ENCODE results near the gene CDK10.
A peak's percentile ranks its signal among the peaks of the same experiment; 100 is the strongest.
"Not testable (repeated sequence)": the region's sequence is repeated elsewhere in the genome, so short reads cannot be mapped to it uniquely, and the experiment has no call there.

The CDK10 gene

DNA sequence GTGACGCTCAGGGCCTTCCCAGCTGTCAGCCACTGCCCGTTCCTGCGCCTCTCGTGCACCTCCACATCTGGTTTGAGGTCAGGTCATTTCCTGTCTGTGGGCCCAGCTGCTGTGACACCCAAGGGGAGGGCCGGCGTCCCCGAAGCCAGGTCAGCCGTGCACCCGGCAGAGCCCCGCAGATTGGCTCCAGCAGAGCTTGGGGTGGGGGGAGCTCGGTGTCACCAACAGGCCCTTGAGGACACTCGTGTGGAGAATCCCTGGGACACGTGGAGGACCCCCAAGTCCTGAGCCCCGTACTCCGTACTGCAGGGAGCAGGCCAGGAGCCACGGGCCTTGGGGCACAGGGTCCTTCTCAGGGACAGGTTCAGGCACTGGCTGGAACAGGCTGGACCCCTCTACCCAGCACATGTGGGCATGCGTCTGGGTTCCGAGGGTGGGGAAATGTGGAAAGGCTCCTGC is 10.2 kb downstream of the CDK10 start:
- no peak for DNase-seq

DNA sequence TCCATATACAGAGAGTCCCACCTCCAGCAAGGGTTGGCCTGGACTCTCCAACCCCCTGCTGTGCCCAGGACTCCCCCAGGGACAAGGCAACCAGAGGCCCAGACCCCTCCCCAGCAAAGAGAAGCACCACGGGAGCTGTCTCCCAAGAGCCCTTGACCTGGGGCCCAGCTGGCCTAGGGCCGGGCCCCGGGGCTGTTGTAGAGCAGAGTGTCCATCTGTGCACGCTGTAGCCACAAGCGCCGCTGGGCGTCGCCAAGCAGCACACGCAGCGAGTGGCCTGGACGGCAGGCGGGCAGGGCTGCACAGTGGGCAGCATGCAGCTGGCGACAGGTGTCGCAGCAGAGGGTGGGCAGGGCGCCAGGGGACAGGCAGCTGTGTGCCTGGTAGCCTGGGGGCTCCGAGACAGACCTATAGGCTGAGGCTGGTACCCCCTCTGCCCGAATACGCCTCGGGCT is 10.7 kb downstream of the CDK10 start:
- no peak for DNase-seq

- DNase-seq = no peak
These were observed 11.3 kb downstream of the CDK10 start for GRCh38 chr16:89697616-89698331.

- DNase-seq = not testable (repeated sequence)
These were observed 12.2 kb downstream of the CDK10 start for GRCh38 chr16:89698717-89699116.

DNA sequence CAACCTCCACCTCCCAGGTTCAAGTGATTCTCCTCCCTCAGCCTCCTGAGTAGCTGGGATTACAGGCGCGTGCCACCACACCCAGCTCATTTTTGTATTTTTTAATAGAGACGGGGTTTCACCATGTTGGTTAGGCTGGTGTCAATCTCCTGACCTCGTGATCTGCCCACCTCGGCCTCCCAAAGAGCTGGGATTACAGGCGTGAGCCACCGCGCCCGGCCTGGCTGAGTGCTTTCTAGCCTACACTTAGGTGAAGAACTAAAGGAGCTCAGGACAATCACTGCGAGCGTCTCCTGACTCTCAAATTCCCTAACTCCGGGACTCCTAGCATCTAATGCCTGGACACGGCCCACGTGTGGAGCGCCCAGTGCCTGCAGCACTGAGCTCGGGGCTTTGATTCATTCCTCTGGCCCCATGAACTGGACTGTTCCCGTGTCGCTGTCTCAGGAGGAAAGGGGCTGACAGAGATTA is 13.2 kb downstream of the CDK10 start:
- not testable (repeated sequence) for DNase-seq

DNA sequence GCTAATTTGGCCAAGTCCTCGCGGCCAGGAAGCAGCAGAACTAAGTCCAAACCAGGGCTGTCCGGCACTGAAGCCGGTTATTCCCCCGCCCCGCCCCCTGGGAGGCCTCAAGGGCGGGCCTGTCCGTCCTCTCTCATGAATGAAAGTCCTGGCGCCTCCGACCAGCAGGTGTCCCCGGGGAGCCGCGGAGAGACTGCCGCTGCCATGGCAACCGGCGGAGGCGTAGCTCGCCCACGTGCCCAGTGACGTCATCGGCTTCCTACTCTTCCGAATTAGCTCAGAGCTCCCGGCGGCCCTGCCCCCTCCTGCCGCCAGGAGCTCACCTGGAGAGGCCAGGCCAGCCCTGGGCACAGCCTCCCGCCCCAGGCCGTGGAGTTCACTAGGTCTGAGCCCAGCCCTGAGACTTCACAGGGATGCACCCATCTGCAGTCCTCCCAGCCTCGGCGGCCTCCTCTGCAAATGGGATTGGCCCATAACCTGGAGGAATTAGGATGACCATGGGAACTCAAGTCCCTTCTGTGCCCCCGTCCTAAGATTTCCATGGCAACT is 13.7 kb downstream of the CDK10 start:
- DNase-seq = peak; percentile 45 to 97 (median 93)

DNA sequence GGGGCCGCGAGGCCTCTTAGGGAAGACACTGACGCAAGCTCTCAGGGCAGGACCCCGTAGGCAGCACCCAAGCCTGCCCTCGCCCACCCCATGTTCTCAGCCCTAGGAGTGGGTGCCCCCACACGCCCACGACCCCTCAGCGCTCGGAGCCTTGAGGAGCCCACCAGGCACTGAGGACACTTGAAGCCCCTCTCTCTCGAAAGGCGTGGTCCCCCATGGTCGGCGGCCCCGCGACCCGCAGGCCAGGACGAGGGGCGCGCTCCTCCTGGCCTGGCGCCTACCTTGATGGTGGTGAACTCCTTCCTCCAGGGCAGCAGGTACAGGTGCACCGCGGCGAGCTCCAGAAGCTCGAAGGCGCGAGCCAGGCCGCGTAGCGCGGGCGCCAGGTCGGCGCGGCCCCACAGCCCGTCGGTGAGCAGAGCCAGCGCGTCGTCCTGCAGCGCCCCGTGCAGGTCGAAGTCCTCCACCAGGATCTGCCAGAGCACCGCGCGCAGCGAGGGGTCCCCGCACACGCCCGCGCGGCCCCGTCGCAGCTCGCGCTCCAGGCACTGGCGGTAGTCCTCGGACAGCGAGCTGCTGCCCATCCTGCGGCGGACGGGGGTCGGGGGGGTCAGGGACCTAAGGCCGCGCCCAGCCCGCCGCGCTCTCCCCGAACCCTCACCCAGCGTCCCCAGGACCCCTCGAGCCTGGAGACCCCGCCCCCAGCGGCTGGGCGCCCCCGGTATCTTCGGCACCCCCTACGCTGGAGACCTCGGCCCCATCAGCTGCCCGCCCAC is 14.3 kb downstream of the CDK10 start:
- DNase-seq = no peak

DNA sequence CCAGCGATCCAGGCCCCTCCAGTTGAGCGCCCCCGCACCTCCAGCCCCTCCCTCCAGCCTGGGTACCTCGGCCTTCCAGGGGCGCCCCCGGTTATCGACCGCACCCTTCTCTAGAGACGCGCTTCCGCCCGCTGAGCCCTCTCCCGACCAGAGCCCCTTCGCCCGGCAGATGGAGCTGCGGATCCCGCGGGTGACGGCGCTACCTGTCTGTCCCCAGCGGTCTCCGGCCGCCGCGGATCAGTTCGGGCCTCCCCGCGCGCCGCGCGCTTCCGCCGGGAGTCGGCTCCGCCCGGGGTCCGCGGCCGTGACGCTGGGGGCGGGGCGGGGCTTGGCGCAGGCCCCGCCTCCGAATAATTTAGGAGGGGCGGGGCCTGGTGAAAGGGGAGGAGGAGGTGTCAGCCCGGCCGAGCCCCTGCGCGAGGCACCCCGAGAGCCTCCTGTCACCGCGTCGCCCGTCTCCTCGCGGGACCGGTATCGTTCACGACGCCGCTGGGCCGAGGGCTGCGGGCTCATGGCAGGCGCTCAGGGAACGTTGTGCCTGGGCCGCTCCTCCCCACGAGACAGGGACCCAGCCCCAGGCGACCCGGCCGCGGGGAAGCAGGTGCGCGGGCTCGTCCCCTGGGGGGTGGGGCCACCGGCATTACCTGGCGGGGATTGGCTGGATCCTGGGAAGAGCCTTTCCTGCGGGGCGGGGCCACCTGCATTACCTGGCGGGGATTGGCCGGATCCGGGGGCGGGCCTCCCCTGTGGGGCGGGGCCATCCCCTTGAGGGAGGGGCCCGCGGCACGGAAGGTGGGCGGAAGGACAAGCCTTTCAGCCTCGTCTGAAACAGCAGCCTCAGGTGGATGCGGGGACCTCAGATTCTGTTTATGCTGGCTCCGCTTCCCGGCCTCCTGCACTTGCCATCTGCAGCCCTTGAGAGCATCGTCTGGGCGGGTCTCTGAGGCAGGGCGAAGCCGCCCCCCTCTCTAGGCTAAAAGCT is 15.2 kb downstream of the CDK10 start, which contains the start of gene SPATA2L:
SPATA2L (minus strand) TSS at position 281 of the 982 bp plus-strand sequence. CDS start 473 bp downstream, outside the sequence.
- peak in 13 of 14 donors; percentile 20 to 94 (median 69) for DNase-seq

GRCh38 chr16:89704281-89704680 is 17.8 kb downstream of the CDK10 start:
- DNase-seq = no peak

DNA sequence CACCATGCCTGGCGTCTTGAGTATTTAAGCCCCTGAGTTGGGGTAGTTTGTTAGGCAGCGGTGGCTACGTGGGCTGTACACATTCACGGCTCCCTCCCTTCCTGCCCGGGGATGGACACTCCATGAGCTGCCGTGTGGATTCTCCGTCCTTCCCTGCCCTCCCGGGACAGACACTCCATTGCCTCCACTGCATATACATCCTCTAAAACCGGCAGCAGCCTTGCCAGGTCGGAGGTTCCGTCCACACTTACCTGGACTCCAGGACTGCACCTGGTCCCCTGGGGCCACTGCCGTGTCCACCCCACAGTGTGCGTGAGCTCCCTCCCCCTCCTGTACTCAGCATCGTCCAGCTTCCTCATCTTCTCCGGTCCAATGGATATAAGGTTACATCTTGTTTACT is 18.5 kb downstream of the CDK10 start:
- no peak for DNase-seq

GRCh38 chr16:89706518-89707260 is 20.2 kb downstream of the CDK10 start:
- DNase-seq = no peak

- no peak for DNase-seq
These were observed 21.2 kb downstream of the CDK10 start for GRCh38 chr16:89707695-89708094.

DNA sequence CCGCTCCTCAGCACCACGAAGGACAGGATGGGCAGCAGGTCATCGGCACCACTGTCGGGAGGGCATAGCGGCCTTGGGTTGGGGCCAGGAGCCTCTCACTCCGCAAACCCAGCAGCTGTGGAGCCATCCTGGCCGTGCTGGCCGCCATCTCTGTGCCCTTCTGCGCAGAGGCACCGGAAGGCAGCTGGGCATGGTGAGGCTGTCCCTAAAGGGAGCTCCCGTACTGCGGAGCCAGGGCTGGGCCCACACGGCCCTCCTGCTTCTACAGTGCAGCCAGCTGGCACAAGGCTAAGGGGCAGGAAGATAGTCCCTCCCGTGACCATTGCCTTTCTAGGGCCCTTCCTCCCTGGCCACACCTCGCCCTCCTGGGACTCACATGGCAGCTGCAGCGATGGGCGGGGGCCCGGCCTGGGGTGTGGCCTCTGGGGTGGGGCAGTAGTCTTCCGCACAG is 22.0 kb downstream of the CDK10 start:
- no peak for DNase-seq

DNA sequence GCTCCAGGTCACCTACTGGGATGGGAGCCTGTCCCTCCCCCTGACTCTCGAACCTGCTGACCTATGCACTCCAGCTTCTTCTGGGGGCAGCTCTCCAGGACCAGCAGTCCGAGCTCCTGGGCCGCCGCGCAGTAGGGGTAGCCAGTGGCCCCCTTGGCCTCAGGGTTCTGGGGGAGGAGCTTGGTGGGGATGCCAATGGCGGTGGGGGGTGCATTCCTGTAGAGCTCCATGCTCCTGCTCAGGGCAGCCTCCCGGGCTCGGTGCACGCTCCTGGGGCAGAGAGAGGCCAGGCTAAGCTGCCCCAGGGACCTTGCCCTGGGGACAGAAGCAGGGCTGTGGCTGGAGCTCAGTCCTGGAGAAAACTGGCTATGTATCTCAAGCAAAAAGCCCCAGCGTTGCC is 22.7 kb downstream of the CDK10 start:
- DNase-seq = no peak

DNA sequence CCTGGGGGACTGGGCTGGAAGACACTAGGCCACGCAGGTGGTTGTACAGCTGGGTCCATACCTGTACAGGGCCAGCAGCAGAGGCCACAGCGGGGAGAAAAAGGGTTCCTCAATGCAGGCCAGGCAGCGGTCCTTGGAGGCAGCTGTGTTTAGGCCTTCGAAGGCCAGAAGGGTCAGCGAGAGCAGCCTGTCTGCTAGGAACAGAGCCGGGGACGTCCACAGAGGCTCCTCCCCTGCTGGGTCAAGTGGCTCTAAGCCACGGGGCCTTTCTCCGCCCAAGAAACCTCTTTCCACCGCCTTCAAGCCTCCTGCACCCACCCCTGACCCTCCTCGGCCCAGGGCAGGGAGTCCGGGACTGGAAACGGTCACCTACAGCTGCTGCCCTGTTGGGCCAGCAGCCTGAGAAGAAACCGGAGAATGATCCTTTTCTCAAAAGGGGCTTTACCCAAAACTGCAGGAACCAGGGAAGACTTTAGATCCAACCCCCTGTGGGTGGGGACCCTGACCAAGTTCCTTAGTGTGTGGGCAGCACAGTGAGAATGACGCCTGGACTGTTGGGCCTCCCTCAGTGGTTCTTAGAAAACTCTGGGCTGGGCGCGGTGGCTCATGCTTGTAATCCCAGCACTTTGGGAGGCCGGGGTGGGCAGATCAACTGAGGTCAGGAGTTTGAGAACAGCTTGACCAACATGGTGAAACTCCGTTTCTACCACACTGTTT is 23.4 kb downstream of the CDK10 start:
- DNase-seq = no peak

- no peak for DNase-seq
These were observed 24.4 kb downstream of the CDK10 start for GRCh38 chr16:89710709-89711564.

GRCh38 chr16:89711601-89712273 is 25.2 kb downstream of the CDK10 start:
- DNase-seq = peak in 1 of 14 donors; percentile 17

- no peak for DNase-seq
These were observed 25.8 kb downstream of the CDK10 start for GRCh38 chr16:89712274-89712781.

- DNase-seq = no peak
These were observed 30.0 kb downstream of the CDK10 start for GRCh38 chr16:89716493-89716892.

Data from C1 segment of cervical spinal cord (tissue), 14 donors.